ENCODE results near the gene CCM2.
A peak's percentile ranks its signal among the peaks of the same experiment; 100 is the strongest.

Gene CCM2

GRCh38 chr7:45077579-45077978 is 77.6 kb downstream of the CCM2 start:
- no peak for TF ChIP-seq CTCF (IDR thresholded peaks at IDR 0.05)
- H3K36me3 ChIP-seq = peaks cover 34 to 73% (median 56%) of the 10 kb centered on the region in 3 donors
- intact Hi-C loops (cut with DNase I; ENCODE audit: low total_unique reads) = no loop called here
- H3K27ac ChIP-seq = no peak overlapping the region
- H3K4me1 ChIP-seq = peaks cover 0 to 3% (median 0%) of the 10 kb centered on the region in 4 donors
- DNase-seq = peak in 1 of 2 donors; percentile 32
- H3K27me3 ChIP-seq = no peaks in the 10 kb centered on the region
- no peaks in the 10 kb centered on the region for H3K9me3 ChIP-seq
- no peak overlapping the region for H3K4me3 ChIP-seq

GRCh38 chr7:45078125-45078681 is 78.2 kb downstream of the CCM2 start:
- Histone ChIP-seq H3K4me3 (no peak overlapping the region), H3K27ac (no peak overlapping the region), H3K27me3 (no peaks in the 10 kb centered on the region), H3K4me1 (peaks cover 0 to 3% (median 0%) of the 10 kb centered on the region in 4 donors), H3K36me3 (peaks cover 27 to 72% (median 50%) of the 10 kb centered on the region in 3 donors), H3K9me3 (no peaks in the 10 kb centered on the region)
- peak in 1 of 2 donors; percentile 39 for DNase-seq
- intact Hi-C loops (cut with DNase I; ENCODE audit: low total_unique reads) = no loop called here
- TF ChIP-seq CTCF (IDR thresholded peaks at IDR 0.05) = no peak

- no peaks in the 10 kb centered on the region for H3K9me3 ChIP-seq
- intact Hi-C loops (cut with DNase I; ENCODE audit: low total_unique reads) = no loop called here
- peaks cover 18 to 64% (median 28%) of the 10 kb centered on the region in 3 donors for H3K36me3 ChIP-seq
- H3K27me3 ChIP-seq = no peaks in the 10 kb centered on the region
- H3K4me1 ChIP-seq = no peaks in the 10 kb centered on the region
- no peak overlapping the region for H3K4me3 ChIP-seq
- no peak for TF ChIP-seq CTCF (IDR thresholded peaks at IDR 0.05)
- DNase-seq = no peak
- H3K27ac ChIP-seq = no peak overlapping the region
Measured at GRCh38 chr7:45080265-45080957, 80.4 kb downstream of the CCM2 start.

GRCh38 chr7:45080958-45081669 is 81.1 kb downstream of the CCM2 start:
- intact Hi-C loops (cut with DNase I; ENCODE audit: low total_unique reads) = no loop called here
- Histone ChIP-seq H3K27ac (no peak overlapping the region), H3K4me3 (no peak overlapping the region), H3K27me3 (no peaks in the 10 kb centered on the region), H3K36me3 (peaks cover 12 to 64% (median 21%) of the 10 kb centered on the region in 3 donors), H3K9me3 (no peaks in the 10 kb centered on the region), H3K4me1 (no peaks in the 10 kb centered on the region)
- no peak for TF ChIP-seq CTCF (IDR thresholded peaks at IDR 0.05)
- DNase-seq = peak in 1 of 2 donors; percentile 60

- no peak for TF ChIP-seq CTCF (IDR thresholded peaks at IDR 0.05)
- Histone ChIP-seq H3K9me3 (no peaks in the 10 kb centered on the region), H3K27me3 (no peaks in the 10 kb centered on the region), H3K4me3 (no peak overlapping the region), H3K36me3 (peaks cover 11 to 61% (median 16%) of the 10 kb centered on the region in 3 donors), H3K27ac (no peak overlapping the region), H3K4me1 (no peaks in the 10 kb centered on the region)
- DNase-seq = peak in 1 of 2 donors; percentile 55
- intact Hi-C loops (cut with DNase I; ENCODE audit: low total_unique reads) = no loop called here
Measured at GRCh38 chr7:45081670-45081974, 81.6 kb downstream of the CCM2 start.

Measured in tibial artery (tissue), 4 donors.